ENCODE data around the gene SEZ6L.

Gene SEZ6L

GRCh38 chr22:26172389-26172990 lies 3.2 kb downstream of the SEZ6L start:
- H3K4me2 ChIP-seq = no peak overlapping the region
- peaks cover 17% of the 10 kb centered on the region for H3K4me1 ChIP-seq
- H3K4me3 ChIP-seq = no peak overlapping the region
- no peak overlapping the region for H3K27ac ChIP-seq
- peaks cover 26% of the 10 kb centered on the region; the same call in 1 of the 2 replicates for H4K20me1 ChIP-seq
- peaks cover 47% of the 10 kb centered on the region for H3K27me3 ChIP-seq
- no peaks in the 10 kb centered on the region for H3K9me3 ChIP-seq
- no peaks in the 10 kb centered on the region for H3K36me3 ChIP-seq
- H3K9ac ChIP-seq = no peak overlapping the region
- no peak for TF ChIP-seq Cebpa-rat (IDR thresholded peaks at IDR 0.05)

- Histone ChIP-seq H3K4me1 (peaks cover 10% of the 10 kb centered on the region), H3K27me3 (peaks cover 29% of the 10 kb centered on the region), H3K9me3 (no peaks in the 10 kb centered on the region), H3K4me2 (no peak overlapping the region), H3K4me3 (no peak overlapping the region), H3K9ac (no peak overlapping the region), H4K20me1 (peaks cover 13% of the 10 kb centered on the region; the same call in 1 of the 2 replicates), H3K27ac (no peak overlapping the region), H3K36me3 (no peaks in the 10 kb centered on the region)
- no peak for TF ChIP-seq Cebpa-rat (IDR thresholded peaks at IDR 0.05)
These were observed 5.0 kb downstream of the SEZ6L start for GRCh38 chr22:26174280-26174679.

- no peaks in the 10 kb centered on the region for H4K20me1 ChIP-seq
These were observed 13.5 kb downstream of the SEZ6L start for GRCh38 chr22:26182723-26183122.

GRCh38 chr22:26185190-26185589 lies 15.9 kb downstream of the SEZ6L start:
- Histone ChIP-seq H3K4me1 (no peaks in the 10 kb centered on the region), H3K9ac (no peak overlapping the region), H3K27me3 (no peaks in the 10 kb centered on the region), H4K20me1 (no peaks in the 10 kb centered on the region), H3K4me2 (no peak overlapping the region), H3K36me3 (no peaks in the 10 kb centered on the region), H3K4me3 (no peak overlapping the region), H3K27ac (no peak overlapping the region), H3K9me3 (peaks cover 6% of the 10 kb centered on the region; the same call in 1 of the 2 replicates)
- no peak for TF ChIP-seq Cebpa-rat (IDR thresholded peaks at IDR 0.05)

More at GRCh38 chr22:26182723-26183122, 13.5 kb downstream of the SEZ6L start:
- H3K4me3 ChIP-seq = no peak overlapping the region
- TF ChIP-seq Cebpa-rat (IDR thresholded peaks at IDR 0.05) = no peak
- no peak overlapping the region for H3K4me2 ChIP-seq
- peaks cover 6% of the 10 kb centered on the region; the same call in 1 of the 2 replicates for H3K9me3 ChIP-seq
- H3K27ac ChIP-seq = no peak overlapping the region
- H3K9ac ChIP-seq = no peak overlapping the region
- no peaks in the 10 kb centered on the region for H3K4me1 ChIP-seq
- H3K36me3 ChIP-seq = no peaks in the 10 kb centered on the region
- no peaks in the 10 kb centered on the region for H3K27me3 ChIP-seq

- Histone ChIP-seq H3K27ac (no peak overlapping the region), H3K4me2 (no peak overlapping the region), H3K4me3 (no peak overlapping the region), H3K27me3 (no peaks in the 10 kb centered on the region), H3K9ac (no peak overlapping the region), H3K36me3 (no peaks in the 10 kb centered on the region), H3K9me3 (peaks cover 6% of the 10 kb centered on the region; the same call in 1 of the 2 replicates), H4K20me1 (no peaks in the 10 kb centered on the region), H3K4me1 (no peaks in the 10 kb centered on the region)
- no peak for TF ChIP-seq Cebpa-rat (IDR thresholded peaks at IDR 0.05)
These were observed 19.1 kb downstream of the SEZ6L start for GRCh38 chr22:26188341-26188740.

GRCh38 chr22:26194313-26194712 lies 25.1 kb downstream of the SEZ6L start:
- Histone ChIP-seq H4K20me1 (no peaks in the 10 kb centered on the region), H3K27me3 (no peaks in the 10 kb centered on the region), H3K4me2 (no peak overlapping the region), H3K27ac (no peak overlapping the region), H3K4me3 (no peak overlapping the region), H3K36me3 (no peaks in the 10 kb centered on the region), H3K4me1 (no peaks in the 10 kb centered on the region), H3K9ac (no peak overlapping the region), H3K9me3 (no peaks in the 10 kb centered on the region)
- no peak for TF ChIP-seq Cebpa-rat (IDR thresholded peaks at IDR 0.05)

GRCh38 chr22:26194877-26195276 lies 25.6 kb downstream of the SEZ6L start:
- H3K4me1 ChIP-seq = no peaks in the 10 kb centered on the region
- no peak overlapping the region for H3K4me3 ChIP-seq
- no peak for TF ChIP-seq Cebpa-rat (IDR thresholded peaks at IDR 0.05)
- H3K36me3 ChIP-seq = no peaks in the 10 kb centered on the region
- no peaks in the 10 kb centered on the region for H3K9me3 ChIP-seq
- no peak overlapping the region for H3K27ac ChIP-seq
- no peaks in the 10 kb centered on the region for H4K20me1 ChIP-seq
- H3K9ac ChIP-seq = no peak overlapping the region
- H3K27me3 ChIP-seq = no peaks in the 10 kb centered on the region
- no peak overlapping the region for H3K4me2 ChIP-seq

GRCh38 chr22:26196657-26197056 lies 27.4 kb downstream of the SEZ6L start:
- Histone ChIP-seq H3K4me3 (no peak overlapping the region), H3K9me3 (no peaks in the 10 kb centered on the region), H3K4me2 (no peak overlapping the region), H3K27me3 (no peaks in the 10 kb centered on the region), H3K4me1 (no peaks in the 10 kb centered on the region), H3K9ac (no peak overlapping the region), H3K27ac (no peak overlapping the region), H3K36me3 (no peaks in the 10 kb centered on the region), H4K20me1 (no peaks in the 10 kb centered on the region)
- no peak for TF ChIP-seq Cebpa-rat (IDR thresholded peaks at IDR 0.05)

- Histone ChIP-seq H3K36me3 (no peaks in the 10 kb centered on the region), H3K27ac (no peak overlapping the region), H3K27me3 (no peaks in the 10 kb centered on the region), H3K9ac (no peak overlapping the region), H3K4me2 (no peak overlapping the region), H4K20me1 (no peaks in the 10 kb centered on the region), H3K4me1 (no peaks in the 10 kb centered on the region), H3K9me3 (no peaks in the 10 kb centered on the region), H3K4me3 (no peak overlapping the region)
- TF ChIP-seq Cebpa-rat (IDR thresholded peaks at IDR 0.05) = no peak
These were observed 28.2 kb downstream of the SEZ6L start for GRCh38 chr22:26197425-26197824.

GRCh38 chr22:26199665-26200064 lies 30.4 kb downstream of the SEZ6L start:
- H3K36me3 ChIP-seq = no peaks in the 10 kb centered on the region
- no peak overlapping the region for H3K9ac ChIP-seq
- no peak for TF ChIP-seq Cebpa-rat (IDR thresholded peaks at IDR 0.05)
- no peaks in the 10 kb centered on the region for H3K27me3 ChIP-seq
- H3K9me3 ChIP-seq = no peaks in the 10 kb centered on the region
- no peaks in the 10 kb centered on the region for H4K20me1 ChIP-seq
- no peaks in the 10 kb centered on the region for H3K4me1 ChIP-seq
- no peak overlapping the region for H3K4me2 ChIP-seq
- H3K4me3 ChIP-seq = no peak overlapping the region
- H3K27ac ChIP-seq = no peak overlapping the region

Measured in BLaER1 (cell line).